WTC11 (cell line): ENCODE results near the gene ENHO. TPM values are rescaled to one million over a fixed set of nuclear protein-coding genes. Genes with fewer than 3 reads are reported as not detected.

Source experiments
- ATAC-seq: fragments of 200-7000 bp; cut with Tn5 transposase; 2 replicates; pipeline ENCODE4 v1.10.0; 2021; ENCODE audit warnings: mild to moderate bottlenecking, moderate library complexity
- CTCF ChIA-PET: fragments of 300-600 bp; sonication (Branson Sonifier 250); formaldehyde crosslinking; loops from one replicate; lab custom pipeline; 2021; ENCODE audit warnings: antibody characterized with exemption; lab: Charles Lee
- POLR2A ChIA-PET: fragments of 350-600 bp; sonication (Branson Sonifier 250); formaldehyde crosslinking; loops from one replicate; lab custom pipeline; 2021; ENCODE audit warnings: antibody characterized with exemption; lab: Charles Lee
- DNase-seq: peaks from one replicate; pipeline ENCODE4 v3.0.0; 2021; ENCODE audit warnings: low spot score
- H3K27ac Mint-ChIP-seq: 2 replicates; pipeline ENCODE4 v1.8.0; 2021; ENCODE audit warnings: mixed read lengths
- H3K27me3 Mint-ChIP-seq: 2 replicates; pipeline ENCODE4 v1.8.0; 2021; ENCODE audit warnings: low read depth, mild to moderate bottlenecking, moderate library complexity, mixed read lengths
- H3K36me3 Mint-ChIP-seq: 2 replicates; pipeline ENCODE4 v1.8.0; 2021; ENCODE audit warnings: mixed read lengths
- H3K4me1 Mint-ChIP-seq: 2 replicates; pipeline ENCODE4 v1.8.0; 2022; ENCODE audit warnings: mixed read lengths
- H3K4me3 Mint-ChIP-seq: 2 replicates; pipeline ENCODE4 v1.8.0; 2021; ENCODE audit warnings: mild to moderate bottlenecking, moderate library complexity, mixed read lengths
- H3K9me3 Mint-ChIP-seq: 2 replicates; pipeline ENCODE4 v1.8.0; 2021; ENCODE audit warnings: mixed read lengths
- CREM ChIP-seq: sonication (generic); formaldehyde crosslinking; IDR thresholded peaks from 2 replicates; pipeline ENCODE4 v1.8.1; 2022; ENCODE audit warnings: mild to moderate bottlenecking, missing genetic modification reagents, moderate library complexity
- ELF4 ChIP-seq: sonication (generic); formaldehyde crosslinking; IDR thresholded peaks from 2 replicates; pipeline ENCODE4 v1.8.1; 2022; ENCODE audit warnings: low read depth, mild to moderate bottlenecking, moderate library complexity, missing genetic modification reagents
- HMGA2 ChIP-seq: fragments of 250-450 bp; sonication (Bioruptor Pico); IDR thresholded peaks from 2 replicates; pipeline ENCODE4 v1.4.0; 2021; ENCODE audit warnings: mild to moderate bottlenecking, moderate library complexity
- NFATC4 ChIP-seq: fragments of 250-450 bp; sonication (Bioruptor Pico); IDR thresholded peaks from 2 replicates; pipeline ENCODE4 v1.9.0; 2021; ENCODE audit warnings: mild to moderate bottlenecking
- NR1H2 ChIP-seq: sonication (generic); formaldehyde crosslinking; IDR thresholded peaks from 2 replicates; pipeline ENCODE4 v1.9.0; 2021; ENCODE audit warnings: mild to moderate bottlenecking, moderate library complexity, missing genetic modification reagents
- RELA ChIP-seq: sonication (generic); formaldehyde crosslinking; IDR thresholded peaks from 2 replicates; pipeline ENCODE4 v1.8.1; 2022; ENCODE audit warnings: missing genetic modification reagents, mild to moderate bottlenecking, borderline replicate concordance
- SMAD4 ChIP-seq: sonication (generic); formaldehyde crosslinking; IDR thresholded peaks from 2 replicates; pipeline ENCODE4 v1.8.0; 2022; ENCODE audit warnings: mild to moderate bottlenecking, missing genetic modification reagents
- SOX15 ChIP-seq: fragments of 250-450 bp; sonication (Bioruptor Pico); IDR thresholded peaks from 2 replicates; pipeline ENCODE4 v1.9.0; 2021; ENCODE audit warnings: mild to moderate bottlenecking
- SP1 ChIP-seq: sonication (generic); formaldehyde crosslinking; conservative IDR thresholded peaks from 2 replicates; pipeline ENCODE4 v1.8.1; 2022; ENCODE audit warnings: missing genetic modification reagents
- TEAD1 ChIP-seq: sonication (generic); formaldehyde crosslinking; IDR thresholded peaks from 2 replicates; pipeline ENCODE4 v1.8.0; 2022; ENCODE audit warnings: mild to moderate bottlenecking, missing genetic modification reagents
- ZNF121 ChIP-seq: sonication (generic); formaldehyde crosslinking; IDR thresholded peaks from 2 replicates; pipeline ENCODE4 v1.8.0; 2023; ENCODE audit warnings: missing genetic modification reagents
- ZNF232 ChIP-seq: sonication (generic); formaldehyde crosslinking; IDR thresholded peaks from 2 replicates; pipeline ENCODE4 v1.8.0; 2022; ENCODE audit warnings: mild to moderate bottlenecking, missing genetic modification reagents
- ZNF396 ChIP-seq: fragments of 250-450 bp; sonication (Bioruptor Pico); IDR thresholded peaks from 2 replicates; pipeline ENCODE4 v1.8.0; 2021; ENCODE audit warnings: mild to moderate bottlenecking, moderate library complexity, borderline replicate concordance
- total RNA-seq: library from RNA; stranded (reverse); gene quantifications from 3 replicates; pipeline ENCODE4 v1.2.3, GENCODE V29; 2021
- TF ChIP-seq, protein P1 (sequence below): fragments of 200-600 bp; IDR thresholded peaks from 2 replicates; pipeline ENCODE4 v1.8.0; 2022; ENCODE audit warnings: antibody characterized with exemption
- TF ChIP-seq, protein P2 (sequence below): sonication (generic); formaldehyde crosslinking; IDR thresholded peaks from 2 replicates; pipeline ENCODE4 v1.8.0; 2022; ENCODE audit warnings: mild to moderate bottlenecking, missing genetic modification reagents
- TF ChIP-seq, protein P3 (sequence below): sonication (generic); formaldehyde crosslinking; IDR thresholded peaks from 2 replicates; pipeline ENCODE4 v1.8.1; 2023; ENCODE audit warnings: mild to moderate bottlenecking, missing genetic modification reagents, moderate library complexity
- TF ChIP-seq, protein P4 (sequence below): sonication (generic); formaldehyde crosslinking; IDR thresholded peaks from 2 replicates; pipeline ENCODE4 v1.8.1; 2023; ENCODE audit warnings: mild to moderate bottlenecking, missing genetic modification reagents, borderline replicate concordance
- TF ChIP-seq, protein P5 (sequence below): sonication (generic); formaldehyde crosslinking; IDR thresholded peaks from 2 replicates; pipeline ENCODE4 v1.8.1; 2023; ENCODE audit warnings: mild to moderate bottlenecking, missing genetic modification reagents
- TF ChIP-seq, protein P6 (sequence below): sonication (generic); formaldehyde crosslinking; IDR thresholded peaks from 2 replicates; pipeline ENCODE4 v1.8.1; 2022; ENCODE audit warnings: mild to moderate bottlenecking, moderate library complexity, missing genetic modification reagents
- TF ChIP-seq, protein P7 (sequence below): fragments of 250-450 bp; sonication (Bioruptor Pico); conservative IDR thresholded peaks from 2 replicates; pipeline ENCODE4 v1.9.0; 2021; ENCODE audit warnings: mild to moderate bottlenecking

The ENHO gene
- total RNA-seq, 1 experiment from 2014 or later, result 28.3 TPM

DNA sequence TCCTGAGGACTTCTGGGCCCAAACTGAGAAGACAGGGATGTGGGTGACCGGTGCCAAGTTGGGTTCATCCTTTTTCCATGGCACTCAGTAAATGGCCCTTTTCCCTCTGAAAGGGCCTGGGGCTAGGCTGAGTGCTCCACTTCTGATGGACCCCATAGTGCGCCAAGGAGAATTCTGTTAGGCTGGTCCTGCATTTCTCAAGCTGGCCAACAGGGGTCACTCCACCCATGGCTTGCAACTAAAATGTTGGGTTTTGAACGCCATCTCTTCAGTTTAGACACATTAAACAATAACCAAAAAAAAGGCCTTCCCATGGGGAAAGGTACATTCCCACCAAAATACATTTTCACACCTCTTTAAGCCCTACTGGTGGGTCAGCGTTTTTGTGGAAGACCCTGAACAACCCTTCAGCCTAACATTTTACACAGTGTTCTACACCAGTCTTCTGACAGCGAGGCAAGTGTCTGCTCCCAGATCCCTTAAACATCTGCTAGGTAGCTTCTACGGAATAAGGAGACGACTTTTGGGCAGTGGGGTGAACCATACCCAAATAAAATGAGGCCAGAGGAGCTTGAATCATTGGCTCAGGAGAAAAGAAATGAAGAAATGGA lies 39.5 kb upstream of the ENHO start:
- peak; percentile 46 for ATAC-seq
- no peaks in the 10 kb centered on the region for H3K9me3 Mint-ChIP-seq
- TF ChIP-seq ZNF121 (CRISPR knock-in tag), result no peak
- TF ChIP-seq, protein P1, sequence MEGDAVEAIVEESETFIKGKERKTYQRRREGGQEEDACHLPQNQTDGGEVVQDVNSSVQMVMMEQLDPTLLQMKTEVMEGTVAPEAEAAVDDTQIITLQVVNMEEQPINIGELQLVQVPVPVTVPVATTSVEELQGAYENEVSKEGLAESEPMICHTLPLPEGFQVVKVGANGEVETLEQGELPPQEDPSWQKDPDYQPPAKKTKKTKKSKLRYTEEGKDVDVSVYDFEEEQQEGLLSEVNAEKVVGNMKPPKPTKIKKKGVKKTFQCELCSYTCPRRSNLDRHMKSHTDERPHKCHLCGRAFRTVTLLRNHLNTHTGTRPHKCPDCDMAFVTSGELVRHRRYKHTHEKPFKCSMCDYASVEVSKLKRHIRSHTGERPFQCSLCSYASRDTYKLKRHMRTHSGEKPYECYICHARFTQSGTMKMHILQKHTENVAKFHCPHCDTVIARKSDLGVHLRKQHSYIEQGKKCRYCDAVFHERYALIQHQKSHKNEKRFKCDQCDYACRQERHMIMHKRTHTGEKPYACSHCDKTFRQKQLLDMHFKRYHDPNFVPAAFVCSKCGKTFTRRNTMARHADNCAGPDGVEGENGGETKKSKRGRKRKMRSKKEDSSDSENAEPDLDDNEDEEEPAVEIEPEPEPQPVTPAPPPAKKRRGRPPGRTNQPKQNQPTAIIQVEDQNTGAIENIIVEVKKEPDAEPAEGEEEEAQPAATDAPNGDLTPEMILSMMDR, result peak; percentile 95
- H3K27ac Mint-ChIP-seq, result no peak overlapping the region
- ChIA-PET CTCF (interaction anchor here (0.7 to 8.5 kb wide), 18 partner anchors 9 to 95 kb away, joined by 3 to 112 read pairs (median 5); partner anchors contain the start of genes DCTN3 and ENHO), POLR2A (no interaction called here)
- H3K36me3 Mint-ChIP-seq, result no peaks in the 10 kb centered on the region
- DNase-seq, result peak; percentile 80
- peaks cover 31% of the 10 kb centered on the region for H3K4me1 Mint-ChIP-seq
- H3K4me3 Mint-ChIP-seq, result no peak overlapping the region
- H3K27me3 Mint-ChIP-seq, result peaks cover 3% of the 10 kb centered on the region; the same call in 1 of the 2 replicates

DNA sequence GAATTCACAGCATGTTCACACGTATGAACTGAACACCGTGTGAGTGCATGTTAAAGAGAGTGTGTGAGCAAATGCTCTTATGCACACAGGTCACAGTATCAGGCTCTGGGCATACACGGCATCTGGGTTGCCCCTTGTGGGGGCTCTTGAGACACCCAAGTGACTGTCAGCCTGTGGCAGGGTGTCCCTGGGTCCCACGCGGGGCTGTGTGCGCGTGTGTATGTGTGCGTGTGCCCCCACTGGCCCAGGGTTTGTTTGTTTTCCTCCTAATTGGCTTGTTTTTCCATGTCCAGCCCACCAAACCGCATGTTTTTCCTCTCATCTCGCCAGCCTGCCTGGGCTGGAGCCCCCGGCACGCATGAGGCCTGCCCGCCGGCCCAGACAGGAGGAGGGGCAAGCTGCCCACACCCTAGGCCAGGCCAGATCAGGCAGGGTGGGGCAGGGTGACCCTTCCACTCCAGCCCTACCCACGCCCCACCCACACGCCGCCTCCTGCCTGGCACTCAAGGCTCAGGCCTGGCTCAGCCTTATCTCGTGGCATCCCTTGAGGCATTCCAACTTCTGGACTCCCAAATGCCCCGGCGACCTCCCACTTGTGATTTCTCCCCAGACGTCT lies 37.9 kb upstream of the ENHO start:
- DNase-seq (no peak), ATAC-seq (no peak)
- no peak overlapping the region for H3K27ac Mint-ChIP-seq
- no peak overlapping the region for H3K4me3 Mint-ChIP-seq
- POLR2A ChIA-PET, result no interaction called here
- no peaks in the 10 kb centered on the region for H3K9me3 Mint-ChIP-seq
- peaks cover 3% of the 10 kb centered on the region; the same call in 1 of the 2 replicates for H3K27me3 Mint-ChIP-seq
- CTCF ChIA-PET, result interaction anchor here (0.7 to 8.5 kb wide), 4 partner anchors 13 to 157 kb away, joined by 3 to 112 read pairs (median 4); no protein-coding TSS in a partner anchor
- peaks cover 34% of the 10 kb centered on the region for H3K4me1 Mint-ChIP-seq
- no peaks in the 10 kb centered on the region for H3K36me3 Mint-ChIP-seq
- no peak for TF ChIP-seq NFATC4 (CRISPR knock-in tag)
- TF ChIP-seq, protein P2, sequence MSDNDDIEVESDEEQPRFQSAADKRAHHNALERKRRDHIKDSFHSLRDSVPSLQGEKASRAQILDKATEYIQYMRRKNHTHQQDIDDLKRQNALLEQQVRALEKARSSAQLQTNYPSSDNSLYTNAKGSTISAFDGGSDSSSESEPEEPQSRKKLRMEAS (CRISPR knock-in tag), result no peak
- TF ChIP-seq, protein P3, sequence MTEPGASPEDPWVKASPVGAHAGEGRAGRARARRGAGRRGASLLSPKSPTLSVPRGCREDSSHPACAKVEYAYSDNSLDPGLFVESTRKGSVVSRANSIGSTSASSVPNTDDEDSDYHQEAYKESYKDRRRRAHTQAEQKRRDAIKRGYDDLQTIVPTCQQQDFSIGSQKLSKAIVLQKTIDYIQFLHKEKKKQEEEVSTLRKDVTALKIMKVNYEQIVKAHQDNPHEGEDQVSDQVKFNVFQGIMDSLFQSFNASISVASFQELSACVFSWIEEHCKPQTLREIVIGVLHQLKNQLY (CRISPR knock-in tag), result no peak
- no peak for TF ChIP-seq ZNF232 (CRISPR knock-in tag)
- no peak for TF ChIP-seq ELF4 (CRISPR knock-in tag)
- no peak for TF ChIP-seq RELA (CRISPR knock-in tag)
- TF ChIP-seq SMAD4, result no peak
- TF ChIP-seq HMGA2 (CRISPR knock-in tag), result no peak
- TF ChIP-seq, protein P4, sequence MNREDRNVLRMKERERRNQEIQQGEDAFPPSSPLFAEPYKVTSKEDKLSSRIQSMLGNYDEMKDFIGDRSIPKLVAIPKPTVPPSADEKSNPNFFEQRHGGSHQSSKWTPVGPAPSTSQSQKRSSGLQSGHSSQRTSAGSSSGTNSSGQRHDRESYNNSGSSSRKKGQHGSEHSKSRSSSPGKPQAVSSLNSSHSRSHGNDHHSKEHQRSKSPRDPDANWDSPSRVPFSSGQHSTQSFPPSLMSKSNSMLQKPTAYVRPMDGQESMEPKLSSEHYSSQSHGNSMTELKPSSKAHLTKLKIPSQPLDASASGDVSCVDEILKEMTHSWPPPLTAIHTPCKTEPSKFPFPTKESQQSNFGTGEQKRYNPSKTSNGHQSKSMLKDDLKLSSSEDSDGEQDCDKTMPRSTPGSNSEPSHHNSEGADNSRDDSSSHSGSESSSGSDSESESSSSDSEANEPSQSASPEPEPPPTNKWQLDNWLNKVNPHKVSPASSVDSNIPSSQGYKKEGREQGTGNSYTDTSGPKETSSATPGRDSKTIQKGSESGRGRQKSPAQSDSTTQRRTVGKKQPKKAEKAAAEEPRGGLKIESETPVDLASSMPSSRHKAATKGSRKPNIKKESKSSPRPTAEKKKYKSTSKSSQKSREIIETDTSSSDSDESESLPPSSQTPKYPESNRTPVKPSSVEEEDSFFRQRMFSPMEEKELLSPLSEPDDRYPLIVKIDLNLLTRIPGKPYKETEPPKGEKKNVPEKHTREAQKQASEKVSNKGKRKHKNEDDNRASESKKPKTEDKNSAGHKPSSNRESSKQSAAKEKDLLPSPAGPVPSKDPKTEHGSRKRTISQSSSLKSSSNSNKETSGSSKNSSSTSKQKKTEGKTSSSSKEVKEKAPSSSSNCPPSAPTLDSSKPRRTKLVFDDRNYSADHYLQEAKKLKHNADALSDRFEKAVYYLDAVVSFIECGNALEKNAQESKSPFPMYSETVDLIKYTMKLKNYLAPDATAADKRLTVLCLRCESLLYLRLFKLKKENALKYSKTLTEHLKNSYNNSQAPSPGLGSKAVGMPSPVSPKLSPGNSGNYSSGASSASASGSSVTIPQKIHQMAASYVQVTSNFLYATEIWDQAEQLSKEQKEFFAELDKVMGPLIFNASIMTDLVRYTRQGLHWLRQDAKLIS (CRISPR knock-in tag), result no peak
- no peak for TF ChIP-seq SP1 (CRISPR knock-in tag)
- TF ChIP-seq, protein P5, sequence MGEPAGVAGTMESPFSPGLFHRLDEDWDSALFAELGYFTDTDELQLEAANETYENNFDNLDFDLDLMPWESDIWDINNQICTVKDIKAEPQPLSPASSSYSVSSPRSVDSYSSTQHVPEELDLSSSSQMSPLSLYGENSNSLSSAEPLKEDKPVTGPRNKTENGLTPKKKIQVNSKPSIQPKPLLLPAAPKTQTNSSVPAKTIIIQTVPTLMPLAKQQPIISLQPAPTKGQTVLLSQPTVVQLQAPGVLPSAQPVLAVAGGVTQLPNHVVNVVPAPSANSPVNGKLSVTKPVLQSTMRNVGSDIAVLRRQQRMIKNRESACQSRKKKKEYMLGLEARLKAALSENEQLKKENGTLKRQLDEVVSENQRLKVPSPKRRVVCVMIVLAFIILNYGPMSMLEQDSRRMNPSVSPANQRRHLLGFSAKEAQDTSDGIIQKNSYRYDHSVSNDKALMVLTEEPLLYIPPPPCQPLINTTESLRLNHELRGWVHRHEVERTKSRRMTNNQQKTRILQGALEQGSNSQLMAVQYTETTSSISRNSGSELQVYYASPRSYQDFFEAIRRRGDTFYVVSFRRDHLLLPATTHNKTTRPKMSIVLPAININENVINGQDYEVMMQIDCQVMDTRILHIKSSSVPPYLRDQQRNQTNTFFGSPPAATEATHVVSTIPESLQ (CRISPR knock-in tag), result no peak
- no peak for TF ChIP-seq CREM (CRISPR knock-in tag)
- TF ChIP-seq ZNF396 (CRISPR knock-in tag), result no peak
- TF ChIP-seq NR1H2 (CRISPR knock-in tag), result no peak
- TF ChIP-seq, protein P6, sequence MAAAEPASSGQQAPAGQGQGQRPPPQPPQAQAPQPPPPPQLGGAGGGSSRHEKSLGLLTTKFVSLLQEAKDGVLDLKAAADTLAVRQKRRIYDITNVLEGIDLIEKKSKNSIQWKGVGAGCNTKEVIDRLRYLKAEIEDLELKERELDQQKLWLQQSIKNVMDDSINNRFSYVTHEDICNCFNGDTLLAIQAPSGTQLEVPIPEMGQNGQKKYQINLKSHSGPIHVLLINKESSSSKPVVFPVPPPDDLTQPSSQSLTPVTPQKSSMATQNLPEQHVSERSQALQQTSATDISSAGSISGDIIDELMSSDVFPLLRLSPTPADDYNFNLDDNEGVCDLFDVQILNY (CRISPR knock-in tag), result no peak
- TF ChIP-seq SOX15 (CRISPR knock-in tag), result no peak
- TF ChIP-seq, protein P7, sequence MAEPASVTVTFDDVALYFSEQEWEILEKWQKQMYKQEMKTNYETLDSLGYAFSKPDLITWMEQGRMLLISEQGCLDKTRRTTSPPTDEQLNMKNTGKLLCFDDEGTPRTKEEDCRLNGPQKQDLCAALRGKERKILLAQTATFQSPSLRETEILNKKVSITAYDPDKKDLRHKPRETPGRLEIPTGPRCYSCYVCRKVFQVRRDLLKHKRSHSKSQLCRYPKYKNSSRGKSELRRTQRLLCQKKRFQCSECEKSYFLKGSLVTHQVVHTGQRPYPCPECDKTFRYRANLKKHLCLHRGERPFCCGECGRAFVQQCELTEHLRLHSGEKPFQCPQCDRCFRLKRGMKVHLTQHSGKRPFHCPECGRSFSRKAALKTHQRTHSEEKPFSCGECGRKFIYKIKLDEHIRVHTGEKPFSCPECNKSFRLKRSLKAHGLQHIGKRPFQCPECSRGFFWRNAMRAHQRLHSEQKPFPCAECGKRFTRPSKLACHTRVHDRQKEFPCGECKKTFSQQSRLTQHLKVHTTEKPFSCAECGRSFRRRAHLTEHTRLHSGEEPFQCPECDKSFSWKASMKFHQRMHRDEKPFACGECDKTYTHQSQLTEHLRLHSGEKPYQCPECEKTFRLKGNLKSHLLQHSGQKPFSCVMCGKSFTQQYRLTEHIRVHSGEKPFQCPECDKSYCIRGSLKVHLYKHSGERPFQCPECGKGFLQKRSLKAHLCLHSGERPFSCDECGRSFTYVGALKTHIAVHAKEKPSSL (CRISPR knock-in tag), result no peak
- TF ChIP-seq TEAD1 (CRISPR knock-in tag), result no peak
